A549 treated with GW870086 at 1 μM for 4 hours (cell line): Measurements from ENCODE around the gene TEPSIN. TPM values are rescaled to one million over a fixed set of nuclear protein-coding genes. Genes with fewer than 3 reads are reported as not detected.

ENCODE experiments used
- total RNA-seq: library from RNA; stranded (reverse); fragments of 200-300 nt; extraction: Qiagen RNA extraction; gene quantifications from 5 replicates; pipeline ENCODE4 v1.2.3, GENCODE V29; 2022; ENCODE audit warnings: low read depth

TEPSIN gene
- 17.6 to 27.7 TPM (median 25.6 TPM) in 5 replicates for total RNA-seq

GRCh38 chr17:81238815-81239713, at the start of gene TEPSIN, which contains the start of gene NDUFAF8:
TSS of gene TEPSIN (minus strand) at chr17:81239055. CDS start at chr17:81239033, 22 bp downstream.
TSS of gene NDUFAF8 (plus strand) at chr17:81239318. CDS start at chr17:81239364, 46 bp downstream.

DNA sequence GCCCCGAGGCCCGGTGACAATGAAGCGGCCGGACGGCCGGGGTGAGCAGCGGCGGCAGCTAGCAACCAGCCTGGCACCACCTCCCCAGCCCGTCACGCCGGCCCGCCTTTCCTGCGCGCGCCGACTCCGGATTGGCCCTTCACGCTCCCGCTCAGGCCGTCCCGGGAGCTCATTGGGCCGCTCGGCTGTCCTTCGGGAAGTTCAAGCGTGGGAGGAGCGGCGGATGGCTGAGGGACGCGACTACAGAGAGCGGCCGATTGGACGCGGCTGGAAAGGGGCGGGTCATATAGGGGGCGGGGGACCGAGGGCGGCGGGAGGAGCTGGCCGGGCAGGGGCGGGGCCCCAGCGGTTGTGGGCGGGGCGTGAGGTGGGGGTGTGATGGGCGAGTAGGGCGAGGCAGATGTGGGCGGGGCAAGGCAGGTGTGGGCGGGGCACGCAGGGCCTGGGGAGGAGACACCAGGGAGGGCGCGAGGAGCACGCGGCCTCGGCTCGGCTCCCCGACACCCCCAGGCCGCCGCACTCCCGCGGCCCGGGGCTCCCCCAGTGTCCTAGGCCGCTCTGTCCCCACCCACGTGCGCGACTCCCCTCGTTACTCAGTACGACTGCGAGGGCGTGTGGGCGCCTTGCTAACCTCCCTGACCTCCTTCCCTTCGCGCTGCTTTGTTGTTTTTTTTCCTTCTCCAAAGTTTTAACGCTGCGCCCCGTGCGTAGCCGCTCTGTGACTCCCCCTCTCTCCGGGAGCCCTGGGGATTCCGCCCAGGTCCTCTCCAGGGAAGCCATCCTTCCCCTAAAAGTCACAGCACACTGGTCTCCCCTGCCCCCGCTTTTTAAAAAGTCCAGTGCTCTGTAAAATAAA, 15.7 kb downstream of the TEPSIN start, which contains the start of gene CEP131:
TSS of gene CEP131 (minus strand) at position 60 of the 856 bp plus-strand sequence. CDS start 2,909 bp downstream, outside the sequence.

Other genes with a start within 250 kb of the TEPSIN start
- 30.1 to 35.9 TPM (median 35.1 TPM) in 5 replicates for gene CHMP6, start 247.2 kb downstream of the TEPSIN start, total RNA-seq
- 99.6 to 123 TPM (median 114 TPM) in 5 replicates for gene BAIAP2, start 203.9 kb downstream of the TEPSIN start, total RNA-seq
- not detected in 5 replicates for gene PVALEF, start 73.5 kb downstream of the TEPSIN start, total RNA-seq
- gene AATK, start 72.8 kb downstream of the TEPSIN start, total RNA-seq: 0.25 to 0.78 TPM (median 0.52 TPM) in 5 replicates
- 6.2 to 8.4 TPM (median 8.3 TPM) in 5 replicates for gene CEP131, start 16.1 kb downstream of the TEPSIN start, total RNA-seq
- 130 to 222 TPM (median 202 TPM) in 5 replicates for gene NDUFAF8, start 263 bp upstream of the TEPSIN start, total RNA-seq
- 51.0 to 78.9 TPM (median 71.8 TPM) in 5 replicates for gene SLC38A10, start 56.3 kb upstream of the TEPSIN start, total RNA-seq
- 7.0 to 10.2 TPM (median 9.2 TPM) in 5 replicates for gene BAHCC1, start 156.4 kb upstream of the TEPSIN start, total RNA-seq